Activated naive CD4-positive, alpha-beta T cell treated with anti-CD3 and anti-CD28 coated beads for 36 hours (primary cell): ENCODE data around the gene EPHA6. TPM values are rescaled to one million over a fixed set of nuclear protein-coding genes. Genes with fewer than 3 reads are reported as not detected.
"Not testable (repeated sequence)": the region's sequence is repeated elsewhere in the genome, so short reads cannot be mapped to it uniquely, and the experiment has no call there.

Experiments
- CTCF ChIA-PET: fragments of 350-600 bp; sonication (Branson Sonifier 250); formaldehyde crosslinking; loops from one replicate; lab custom pipeline; 2021; ENCODE audit warnings: antibody characterized with exemption; lab: Charles Lee
- DNase-seq: peaks from one replicate; pipeline ENCODE4 v3.0.0-alpha.2; 2020
- H3K27ac Mint-ChIP-seq: one replicate; pipeline ENCODE4 v1.8.0; 2021; ENCODE audit warnings: mild to moderate bottlenecking, mixed read lengths
- H3K27me3 Mint-ChIP-seq: one replicate; pipeline ENCODE4 v1.8.0; 2021; ENCODE audit warnings: low read depth, mixed read lengths
- H3K36me3 Mint-ChIP-seq: one replicate; pipeline ENCODE4 v1.8.0; 2021; ENCODE audit warnings: low read depth, mixed read lengths
- H3K4me1 Mint-ChIP-seq: one replicate; pipeline ENCODE4 v1.8.0; 2021; ENCODE audit warnings: low read depth, mixed read lengths
- H3K4me3 Mint-ChIP-seq: one replicate; pipeline ENCODE4 v1.8.0; 2021; ENCODE audit warnings: mild to moderate bottlenecking, moderate library complexity, mixed read lengths
- H3K9me3 Mint-ChIP-seq: one replicate; pipeline ENCODE4 v1.8.0; 2021; ENCODE audit warnings: mixed read lengths
- intact Hi-C: fragments of 100-400 bp; cut with micrococcal nuclease; formaldehyde crosslinking; loops from one replicate; pipeline ENCODE4 v1.15.1; 2023
- total RNA-seq, 2 experiments: library from RNA; stranded (reverse); gene quantifications; one replicate each; pipeline ENCODE4 v1.2.3, GENCODE V29; 2021

The EPHA6 gene
- total RNA-seq, 2 experiments from 2014 or later = not detected

GRCh38 chr3:97276879-97277550 lies 462.6 kb downstream of the EPHA6 start:
- DNase-seq, H3K4me3 Mint-ChIP-seq, H3K36me3 Mint-ChIP-seq, intact Hi-C loops, H3K4me1 Mint-ChIP-seq, H3K27ac Mint-ChIP-seq, H3K27me3 Mint-ChIP-seq, H3K9me3 Mint-ChIP-seq, CTCF ChIA-PET: not testable (repeated sequence)

- no peak overlapping the region for H3K27ac Mint-ChIP-seq
- H3K36me3 Mint-ChIP-seq = no peaks in the 10 kb centered on the region
- intact Hi-C loops = no loop called here
- CTCF ChIA-PET = no interaction called here
- no peak for DNase-seq
- no peaks in the 10 kb centered on the region for H3K4me1 Mint-ChIP-seq
- no peaks in the 10 kb centered on the region for H3K9me3 Mint-ChIP-seq
- no peak overlapping the region for H3K4me3 Mint-ChIP-seq
- no peaks in the 10 kb centered on the region for H3K27me3 Mint-ChIP-seq
These were observed 463.3 kb downstream of the EPHA6 start for GRCh38 chr3:97277708-97278107.

GRCh38 chr3:97278506-97278905 lies 464.1 kb downstream of the EPHA6 start:
- H3K27ac Mint-ChIP-seq = no peak overlapping the region
- H3K4me1 Mint-ChIP-seq = no peaks in the 10 kb centered on the region
- DNase-seq = no peak
- H3K27me3 Mint-ChIP-seq = no peaks in the 10 kb centered on the region
- intact Hi-C loops = no loop called here
- no peaks in the 10 kb centered on the region for H3K36me3 Mint-ChIP-seq
- no peaks in the 10 kb centered on the region for H3K9me3 Mint-ChIP-seq
- no peak overlapping the region for H3K4me3 Mint-ChIP-seq
- CTCF ChIA-PET = no interaction called here

- intact Hi-C loops = no loop called here
- CTCF ChIA-PET = no interaction called here
- peaks cover 8% of the 10 kb centered on the region for H3K9me3 Mint-ChIP-seq
- H3K36me3 Mint-ChIP-seq = no peaks in the 10 kb centered on the region
- H3K27ac Mint-ChIP-seq = no peak overlapping the region
- no peak overlapping the region for H3K4me3 Mint-ChIP-seq
- H3K27me3 Mint-ChIP-seq = no peaks in the 10 kb centered on the region
- no peaks in the 10 kb centered on the region for H3K4me1 Mint-ChIP-seq
- DNase-seq = no peak
These were observed 477.5 kb downstream of the EPHA6 start for GRCh38 chr3:97291901-97292300.

- CTCF ChIA-PET = no interaction called here
- H3K4me3 Mint-ChIP-seq = no peak overlapping the region
- no peak overlapping the region for H3K27ac Mint-ChIP-seq
- intact Hi-C loops = no loop called here
- H3K27me3 Mint-ChIP-seq = no peaks in the 10 kb centered on the region
- peaks cover 9% of the 10 kb centered on the region for H3K9me3 Mint-ChIP-seq
- no peak for DNase-seq
- no peaks in the 10 kb centered on the region for H3K4me1 Mint-ChIP-seq
- no peaks in the 10 kb centered on the region for H3K36me3 Mint-ChIP-seq
These were observed 479.3 kb downstream of the EPHA6 start for GRCh38 chr3:97293596-97294131.

GRCh38 chr3:97297032-97297431 lies 482.6 kb downstream of the EPHA6 start:
- no peak for DNase-seq
- intact Hi-C loops = no loop called here
- Mint-ChIP-seq H3K27ac (no peak overlapping the region), H3K4me3 (no peak overlapping the region), H3K36me3 (no peaks in the 10 kb centered on the region), H3K27me3 (no peaks in the 10 kb centered on the region), H3K4me1 (no peaks in the 10 kb centered on the region), H3K9me3 (peaks cover 9% of the 10 kb centered on the region)
- CTCF ChIA-PET = no interaction called here

- Mint-ChIP-seq H3K27me3 (no peaks in the 10 kb centered on the region), H3K4me3 (no peak overlapping the region), H3K27ac (no peak overlapping the region), H3K4me1 (no peaks in the 10 kb centered on the region), H3K9me3 (peaks cover 12% of the 10 kb centered on the region), H3K36me3 (no peaks in the 10 kb centered on the region)
- CTCF ChIA-PET = interaction anchor here (0.6 kb wide), 1 partner anchor 361 kb away, joined by 5 read pairs; no protein-coding TSS in a partner anchor
- intact Hi-C loops = no loop called here
- no peak for DNase-seq
These were observed 486.7 kb downstream of the EPHA6 start for GRCh38 chr3:97301114-97301513.

GRCh38 chr3:97306226-97306625 lies 491.8 kb downstream of the EPHA6 start:
- CTCF ChIA-PET = no interaction called here
- no peak for DNase-seq

GRCh38 chr3:97338375-97338774 lies 524.0 kb downstream of the EPHA6 start:
- no peaks in the 10 kb centered on the region for H3K27me3 Mint-ChIP-seq
- H3K27ac Mint-ChIP-seq = no peak overlapping the region
- H3K4me1 Mint-ChIP-seq = no peaks in the 10 kb centered on the region
- no peaks in the 10 kb centered on the region for H3K36me3 Mint-ChIP-seq
- DNase-seq = no peak
- CTCF ChIA-PET = interaction anchor here (0.7 kb wide), 1 partner anchor 188 kb away, joined by 4 read pairs; no protein-coding TSS in a partner anchor
- intact Hi-C loops = no loop called here
- no peaks in the 10 kb centered on the region for H3K9me3 Mint-ChIP-seq
- H3K4me3 Mint-ChIP-seq = no peak overlapping the region

More at GRCh38 chr3:97306226-97306625, 491.8 kb downstream of the EPHA6 start:
- Mint-ChIP-seq H3K4me1 (no peaks in the 10 kb centered on the region), H3K4me3 (no peak overlapping the region), H3K36me3 (no peaks in the 10 kb centered on the region), H3K27ac (no peak overlapping the region), H3K9me3 (peaks cover 9% of the 10 kb centered on the region), H3K27me3 (no peaks in the 10 kb centered on the region)
- intact Hi-C loops = no loop called here

GRCh38 chr3:97340940-97341339 lies 526.5 kb downstream of the EPHA6 start:
- no peak for DNase-seq
- Mint-ChIP-seq H3K27me3 (no peaks in the 10 kb centered on the region), H3K4me3 (no peak overlapping the region), H3K27ac (no peak overlapping the region), H3K36me3 (no peaks in the 10 kb centered on the region), H3K9me3 (no peaks in the 10 kb centered on the region), H3K4me1 (no peaks in the 10 kb centered on the region)
- intact Hi-C loops = no loop called here
- CTCF ChIA-PET = no interaction called here

- no peaks in the 10 kb centered on the region for H3K27me3 Mint-ChIP-seq
- H3K4me3 Mint-ChIP-seq = no peak overlapping the region
- H3K27ac Mint-ChIP-seq = no peak overlapping the region
- no peaks in the 10 kb centered on the region for H3K9me3 Mint-ChIP-seq
- intact Hi-C loops = no loop called here
- DNase-seq = no peak
- no peaks in the 10 kb centered on the region for H3K4me1 Mint-ChIP-seq
- CTCF ChIA-PET = no interaction called here
- no peaks in the 10 kb centered on the region for H3K36me3 Mint-ChIP-seq
These were observed 533.4 kb downstream of the EPHA6 start for GRCh38 chr3:97347780-97348179.

GRCh38 chr3:97350971-97351370 lies 536.6 kb downstream of the EPHA6 start:
- CTCF ChIA-PET = no interaction called here
- intact Hi-C loops = no loop called here
- Mint-ChIP-seq H3K9me3 (peaks cover 8% of the 10 kb centered on the region), H3K4me3 (no peak overlapping the region), H3K27me3 (no peaks in the 10 kb centered on the region), H3K36me3 (no peaks in the 10 kb centered on the region), H3K4me1 (no peaks in the 10 kb centered on the region), H3K27ac (no peak overlapping the region)
- DNase-seq = no peak

- Mint-ChIP-seq H3K4me3 (no peak overlapping the region), H3K36me3 (no peaks in the 10 kb centered on the region), H3K9me3 (peaks cover 12% of the 10 kb centered on the region), H3K27ac (no peak overlapping the region), H3K27me3 (no peaks in the 10 kb centered on the region), H3K4me1 (no peaks in the 10 kb centered on the region)
- DNase-seq = no peak
- intact Hi-C loops = no loop called here
- CTCF ChIA-PET = no interaction called here
These were observed 538.8 kb downstream of the EPHA6 start for GRCh38 chr3:97353176-97353575.
